HG02840 (cell line): Measurements from ENCODE around the gene IFI6.

Experiments
- ATAC-seq: cut with Tn5 transposase; IDR thresholded peaks from one replicate; pipeline ENCODE4 v1.9.1; 2021; ENCODE audit warnings: mild to moderate bottlenecking, moderate library complexity, moderate number of reproducible peaks; ENCODE audit not compliant: unreplicated experiment, low FRiP score

IFI6 gene

DNA sequence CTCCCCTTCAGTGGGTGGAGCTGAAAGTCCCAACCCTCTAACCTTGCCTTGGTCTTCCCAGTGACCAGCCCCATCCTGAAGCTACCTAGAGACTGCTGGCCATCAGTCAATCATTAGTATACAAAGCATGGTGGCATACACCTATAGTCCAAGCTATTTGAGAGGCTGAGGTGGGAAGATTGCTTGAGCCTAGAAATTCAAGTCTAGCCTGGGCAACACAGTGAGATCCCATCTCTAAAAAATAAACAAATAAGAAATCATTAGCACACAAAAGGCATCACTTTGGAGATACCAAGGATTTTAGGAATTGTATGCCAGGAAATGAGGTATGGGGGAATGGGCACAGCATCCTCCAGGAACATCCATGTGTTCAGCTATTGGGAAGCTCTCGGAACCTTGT, 4.4 kb upstream of the IFI6 start:
- ATAC-seq: no peak

DNA sequence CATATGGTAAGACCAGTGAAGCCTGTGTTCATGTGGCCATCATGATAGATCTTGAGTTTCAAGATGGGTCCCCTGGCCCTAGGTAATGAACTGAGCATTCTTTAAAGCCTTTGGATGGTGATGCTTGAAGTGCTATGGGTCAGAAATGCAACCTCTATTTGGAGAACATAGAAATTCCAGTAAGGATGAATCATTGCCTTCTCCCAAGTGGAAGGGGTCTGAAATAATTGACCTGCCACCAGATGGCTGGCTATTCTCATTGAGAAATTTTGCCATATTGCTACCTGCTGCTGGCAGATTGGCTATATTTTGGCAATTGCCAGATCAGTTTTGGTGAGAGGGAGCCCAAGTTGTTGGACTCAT, 739 bp upstream of the IFI6 start:
- ATAC-seq: no peak

DNA sequence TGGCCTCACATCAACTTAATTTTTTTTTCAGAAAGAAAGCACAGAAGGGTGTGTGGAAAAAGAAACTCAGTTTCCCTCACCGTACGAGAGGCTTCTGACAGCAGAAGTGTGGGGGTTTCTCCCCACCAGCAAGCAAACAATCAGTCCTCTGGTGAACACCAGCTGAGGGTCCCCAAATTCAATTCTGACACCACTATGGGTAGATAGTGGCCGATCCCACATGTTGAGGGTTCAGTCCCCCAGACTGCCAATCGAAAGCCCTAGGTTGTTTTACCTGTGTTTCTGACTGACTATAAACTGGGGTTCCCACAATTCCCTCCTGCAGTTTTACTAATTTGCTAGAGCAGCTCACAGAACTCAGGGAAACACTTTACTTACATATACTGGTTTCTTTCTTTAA, 2.1 kb downstream of the IFI6 start:
- no peak for ATAC-seq

DNA sequence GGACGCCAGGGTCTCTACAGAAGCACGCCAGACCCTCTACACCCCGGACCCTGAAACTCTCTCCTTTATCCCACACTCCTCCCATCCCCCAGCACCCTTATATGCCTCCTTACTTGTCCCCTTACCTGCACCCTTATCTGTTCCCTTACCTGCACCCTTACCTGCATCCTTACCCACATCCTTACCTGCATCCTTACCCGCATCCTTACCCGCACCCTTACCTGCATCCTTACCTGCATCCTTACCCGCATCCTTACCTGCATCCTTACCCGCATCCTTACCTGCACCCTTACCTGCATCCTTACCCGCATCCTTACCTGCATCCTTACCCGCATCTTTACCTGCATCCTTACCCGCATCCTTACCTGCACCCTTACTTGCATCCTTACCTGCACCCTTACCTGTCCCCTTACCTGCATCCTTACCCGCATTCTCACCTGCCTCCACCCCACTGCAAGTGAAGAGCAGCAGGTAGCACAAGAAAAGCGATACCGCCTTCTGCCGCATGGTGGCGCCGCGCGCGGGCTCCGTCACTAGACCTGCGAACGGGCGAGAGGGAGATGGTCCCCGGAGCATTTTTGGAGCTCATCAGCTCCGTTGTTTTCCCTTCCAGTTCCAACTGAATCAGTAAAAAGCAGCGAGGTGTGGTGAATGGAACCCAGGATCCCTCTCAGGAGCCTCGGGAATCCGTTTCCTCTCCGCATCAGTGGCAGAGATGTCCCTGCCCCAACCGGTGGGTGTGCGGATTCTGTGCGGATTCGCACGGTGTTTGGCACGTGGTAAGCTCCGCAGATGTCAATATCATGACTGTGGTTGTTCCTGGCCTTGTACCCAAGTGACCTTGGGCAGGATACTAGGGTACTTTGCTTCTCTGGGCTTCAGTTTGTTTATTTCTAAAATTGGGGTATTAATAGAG, 2.9 kb downstream of the IFI6 start:
- ATAC-seq: no peak

DNA sequence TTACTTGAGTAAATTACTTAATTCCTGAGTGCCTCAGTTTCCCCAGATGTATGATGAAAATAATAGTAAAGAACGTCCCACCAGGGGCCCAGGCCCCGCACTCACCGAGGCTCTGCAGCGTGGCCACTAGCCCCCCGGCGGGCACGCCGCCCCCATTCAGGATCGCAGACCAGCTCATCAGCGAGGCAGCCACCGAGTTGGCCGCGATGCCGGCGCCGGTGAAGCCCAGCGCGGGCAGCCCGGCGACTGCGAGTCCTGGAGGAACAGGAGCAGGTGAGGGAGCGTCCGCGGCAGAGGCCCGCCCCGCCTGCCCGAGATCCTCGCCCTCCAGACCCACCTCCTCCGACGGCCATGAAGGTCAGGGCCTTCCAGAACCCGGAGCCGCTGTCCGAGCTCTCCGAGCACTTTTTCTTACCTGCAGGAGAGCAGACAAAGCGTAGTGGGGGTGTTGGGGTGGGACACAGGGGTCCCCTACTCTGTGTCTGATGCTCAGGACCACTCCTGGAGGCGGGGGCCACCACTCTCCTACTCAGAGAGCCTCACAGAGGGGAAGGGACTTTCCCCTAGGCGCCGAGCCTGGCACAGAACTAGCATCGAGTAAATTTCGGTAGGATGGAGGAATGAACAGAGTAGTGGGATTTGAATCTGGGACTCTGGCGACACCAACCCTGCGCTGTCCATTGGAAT, 3.7 kb downstream of the IFI6 start:
- no peak for ATAC-seq

DNA sequence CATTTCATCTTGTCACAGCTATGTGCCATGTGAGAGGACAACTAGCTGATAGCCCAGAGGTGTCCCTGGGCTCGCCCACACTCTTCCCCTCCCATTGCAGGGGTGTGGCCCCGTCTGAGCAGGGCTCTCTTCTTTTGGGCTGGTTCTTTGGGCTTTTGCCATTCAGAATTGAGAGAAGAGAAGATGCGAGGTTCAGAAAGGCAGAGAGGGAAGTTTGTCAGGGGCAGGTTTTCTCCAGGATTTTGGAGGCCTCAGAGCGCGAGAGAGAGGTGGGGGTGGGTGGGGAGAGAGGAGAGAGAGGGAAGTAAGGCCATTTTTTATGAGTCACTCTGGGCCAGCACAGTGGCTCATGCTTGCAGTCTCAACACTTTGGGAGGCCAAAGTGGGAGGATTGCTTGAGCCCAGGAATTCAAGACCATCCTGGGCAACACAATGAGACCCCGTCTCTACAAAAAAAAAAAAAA, 5.2 kb downstream of the IFI6 start:
- ATAC-seq: no peak

DNA sequence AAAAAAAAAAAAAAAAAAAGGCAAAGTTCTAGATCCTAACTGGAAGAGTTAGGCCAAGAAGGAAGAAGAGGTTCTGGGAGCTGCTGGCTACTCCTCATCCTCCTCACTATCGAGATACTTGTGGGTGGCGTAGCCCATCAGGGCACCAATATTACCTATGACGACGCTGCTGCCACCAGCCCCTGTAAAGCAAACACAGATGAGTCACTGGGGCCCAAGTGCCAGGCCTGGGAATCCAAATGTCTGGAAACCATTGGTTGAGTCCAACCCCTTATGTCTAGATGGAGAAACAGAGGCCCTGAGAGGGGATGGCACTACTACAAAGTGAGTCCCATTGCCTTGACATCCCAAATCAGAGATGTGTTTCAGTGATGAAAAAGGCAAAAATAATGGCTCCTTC, 5.7 kb downstream of the IFI6 start:
- ATAC-seq: no peak

DNA sequence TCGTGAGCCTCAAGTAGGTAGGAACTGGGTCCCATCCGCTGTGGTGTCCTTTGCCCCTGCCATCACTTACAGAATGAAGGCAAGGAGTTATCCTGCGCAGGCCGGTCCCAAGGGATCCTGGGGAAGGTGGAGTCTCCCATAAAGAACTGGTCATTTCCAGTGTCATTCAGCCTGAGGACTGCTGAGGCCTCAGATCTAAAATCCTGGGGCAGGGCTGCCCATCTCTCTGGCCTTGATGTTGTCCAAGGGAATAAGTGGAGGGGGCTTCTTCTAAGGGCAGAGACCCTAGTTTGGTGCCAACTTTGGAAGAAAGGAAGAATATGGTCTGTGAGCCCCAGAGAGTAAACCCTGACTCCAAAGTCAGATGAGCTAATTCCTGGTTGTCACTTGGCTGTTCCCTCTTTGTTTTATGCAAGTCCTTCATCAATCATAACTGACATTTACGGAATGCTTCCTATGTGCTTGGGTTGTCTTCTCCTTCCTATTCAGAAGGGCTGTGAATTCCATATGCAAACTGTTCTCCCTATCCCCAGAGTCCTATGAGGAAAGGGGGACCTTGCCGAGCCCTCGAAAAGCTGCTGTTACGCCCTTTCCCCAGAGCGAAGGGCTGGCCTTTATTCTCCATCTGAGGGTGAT, 6.9 kb downstream of the IFI6 start:
- no peak for ATAC-seq

DNA sequence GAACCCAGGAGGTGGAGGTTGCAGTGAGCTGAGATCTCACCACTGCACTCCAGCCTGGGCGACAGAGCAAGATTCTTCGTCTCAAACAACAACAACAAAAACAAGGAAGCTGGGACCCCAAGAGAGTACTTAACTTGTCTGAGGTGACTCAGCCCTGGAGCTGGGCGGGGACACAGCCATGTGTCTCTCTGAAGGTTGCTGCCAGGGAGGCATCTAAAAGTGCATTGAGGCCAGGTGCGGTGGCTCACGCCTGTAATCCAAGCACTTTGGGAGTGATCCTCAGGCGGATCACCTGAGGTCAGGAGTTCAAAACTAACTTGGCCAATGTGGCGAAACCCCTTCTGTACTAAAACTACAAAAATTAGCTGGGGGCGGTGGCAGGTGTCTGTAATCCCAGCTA, 7.7 kb downstream of the IFI6 start:
- ATAC-seq: no peak

DNA sequence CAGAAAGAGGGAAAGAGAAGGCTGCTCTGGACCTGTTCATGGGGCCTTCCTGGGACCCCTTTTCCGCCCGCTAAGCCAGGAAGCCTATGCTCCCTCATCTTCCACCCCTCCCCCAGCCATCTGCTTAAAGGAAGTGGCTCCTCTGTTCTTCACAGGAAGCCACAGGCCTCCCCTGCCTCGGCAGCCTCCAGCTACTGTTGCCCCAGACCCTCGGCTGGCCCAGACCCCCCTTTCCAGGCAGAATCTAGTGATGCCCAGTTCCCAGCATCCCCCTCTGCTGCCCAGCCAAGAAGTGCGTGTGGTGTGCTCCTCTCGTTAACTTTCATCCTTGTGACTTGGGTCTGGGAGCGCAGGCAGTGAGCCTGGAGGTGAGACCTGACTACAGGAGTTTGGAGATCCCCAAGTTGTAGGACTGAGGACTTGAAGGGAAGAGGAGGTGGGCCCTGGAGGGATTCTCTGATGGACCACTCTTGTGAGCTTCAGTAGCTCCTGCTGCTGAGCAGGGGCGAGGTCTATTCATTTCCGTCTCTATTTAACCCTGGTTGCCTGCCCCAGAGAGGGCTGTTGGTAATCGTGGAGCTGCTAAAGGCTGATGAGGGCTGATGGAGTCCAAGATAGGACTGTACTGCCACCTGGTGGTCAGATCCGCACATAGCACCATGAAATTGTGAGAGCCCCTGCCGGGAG, 9.1 kb downstream of the IFI6 start:
- no peak for ATAC-seq

DNA sequence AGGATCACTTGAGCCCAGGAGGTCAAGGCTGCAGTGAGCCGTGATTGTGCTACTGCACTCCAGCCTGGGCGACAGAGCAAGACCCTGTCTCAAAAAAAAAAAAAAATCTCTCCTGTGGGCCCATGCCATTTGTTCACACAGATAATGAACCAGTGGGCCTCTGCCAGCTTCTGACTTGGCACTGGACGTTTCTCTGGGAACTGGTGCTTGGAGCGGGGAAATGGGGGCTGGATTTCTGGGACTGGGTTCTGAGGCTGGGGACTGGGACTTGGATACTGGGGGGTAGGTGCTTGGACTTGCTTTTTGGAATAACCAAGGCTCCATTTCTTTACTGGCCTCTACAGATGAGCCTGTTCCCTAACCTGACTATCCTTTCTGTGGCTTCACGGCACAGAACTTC, 9.7 kb downstream of the IFI6 start:
- ATAC-seq: no peak

DNA sequence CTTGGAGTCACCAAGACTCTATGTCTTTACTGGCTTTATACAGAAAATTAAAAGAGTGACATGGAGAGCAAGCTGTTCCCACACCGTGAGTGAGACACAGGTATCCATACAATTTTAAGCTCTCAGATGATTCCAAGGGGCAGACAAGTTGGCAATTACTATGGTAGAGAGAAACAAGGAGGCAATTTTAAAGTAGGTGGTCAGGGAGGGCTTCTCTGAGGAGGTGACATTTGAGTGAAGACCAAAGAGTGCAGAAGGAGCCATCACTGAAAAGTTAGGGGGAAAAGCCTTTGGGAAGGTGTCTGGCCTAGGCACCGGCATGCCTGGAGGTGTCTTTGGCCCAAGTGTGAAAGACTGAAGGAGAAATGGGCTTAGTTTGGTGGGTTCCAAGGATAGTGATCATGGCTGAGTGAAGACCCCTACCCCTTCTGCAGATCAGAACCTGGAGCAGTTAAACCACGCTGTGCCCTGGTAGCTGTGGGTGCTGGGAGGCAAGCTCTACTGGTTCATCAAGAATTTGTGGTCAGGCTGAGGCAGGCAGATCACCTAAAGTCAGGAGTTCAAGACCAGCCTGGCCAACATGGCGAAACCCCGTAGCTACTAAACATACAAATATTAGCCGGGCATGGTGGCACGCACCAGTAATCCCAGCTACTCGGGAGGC, 10.4 kb downstream of the IFI6 start:
- ATAC-seq: no peak

DNA sequence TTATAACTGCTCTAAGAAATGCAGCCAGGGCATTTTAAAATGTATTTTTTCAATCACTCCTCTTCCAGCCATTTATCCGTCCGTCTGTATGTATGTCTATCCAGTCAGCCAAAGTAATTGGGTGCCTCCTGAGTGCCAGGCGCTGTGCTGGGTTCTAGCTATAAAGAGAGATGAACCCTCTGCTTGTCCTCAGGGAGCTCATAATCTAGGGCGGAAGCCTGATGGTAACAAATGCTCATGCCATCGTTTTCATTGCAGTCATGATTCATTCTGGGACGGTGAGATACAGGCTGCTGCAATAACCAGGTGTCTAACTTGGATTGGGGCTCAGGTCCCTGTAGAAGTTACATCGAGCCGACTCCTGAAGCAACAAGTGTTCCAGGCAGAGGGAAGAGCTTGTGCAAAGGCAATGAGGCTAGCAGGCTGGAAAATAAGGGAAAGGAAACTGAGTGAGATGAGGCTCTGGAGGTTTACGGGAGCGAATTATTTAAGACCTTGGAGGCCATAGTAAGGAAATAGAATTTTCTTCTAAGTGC, 11.6 kb downstream of the IFI6 start:
- ATAC-seq: no peak

DNA sequence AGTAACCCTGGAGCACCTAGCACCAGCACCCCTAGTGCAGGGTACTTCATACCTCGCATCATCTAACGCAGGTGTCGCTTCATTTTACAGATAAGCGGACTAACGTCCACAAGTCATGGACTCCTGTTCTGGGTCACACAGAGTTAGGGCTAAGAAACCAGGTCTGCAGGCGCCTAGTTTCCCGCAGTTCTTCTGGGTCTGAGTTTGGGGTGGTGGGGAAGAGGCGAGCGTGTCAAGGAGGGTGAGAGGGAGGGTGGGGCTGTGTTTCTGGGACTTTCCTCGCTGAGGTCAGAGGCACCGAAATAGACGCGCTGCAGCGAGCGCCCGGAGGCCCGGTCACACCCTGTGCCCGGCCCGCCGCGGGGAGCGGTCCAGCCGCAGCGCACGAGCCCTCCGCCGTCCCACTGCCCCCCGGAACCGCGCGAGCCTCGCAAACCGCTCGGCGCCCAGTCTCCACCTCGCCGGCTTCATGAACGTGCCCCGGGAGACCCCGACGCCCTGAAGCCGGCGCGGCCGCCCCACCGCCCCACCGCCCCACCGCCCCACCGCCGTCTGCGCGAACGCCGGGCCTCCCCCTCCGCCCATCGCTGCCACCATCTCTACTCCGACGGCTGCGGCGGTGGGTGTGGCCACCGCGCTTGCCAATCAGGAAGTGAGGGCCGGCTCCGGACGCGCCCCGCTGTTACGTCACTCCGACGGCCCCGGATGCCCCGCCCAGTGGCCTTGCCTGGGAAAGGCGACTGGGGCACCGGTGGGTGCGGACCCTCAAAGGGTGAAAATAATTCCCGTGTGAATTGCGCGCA, 12.3 kb downstream of the IFI6 start:
- ATAC-seq: peak; percentile 59

DNA sequence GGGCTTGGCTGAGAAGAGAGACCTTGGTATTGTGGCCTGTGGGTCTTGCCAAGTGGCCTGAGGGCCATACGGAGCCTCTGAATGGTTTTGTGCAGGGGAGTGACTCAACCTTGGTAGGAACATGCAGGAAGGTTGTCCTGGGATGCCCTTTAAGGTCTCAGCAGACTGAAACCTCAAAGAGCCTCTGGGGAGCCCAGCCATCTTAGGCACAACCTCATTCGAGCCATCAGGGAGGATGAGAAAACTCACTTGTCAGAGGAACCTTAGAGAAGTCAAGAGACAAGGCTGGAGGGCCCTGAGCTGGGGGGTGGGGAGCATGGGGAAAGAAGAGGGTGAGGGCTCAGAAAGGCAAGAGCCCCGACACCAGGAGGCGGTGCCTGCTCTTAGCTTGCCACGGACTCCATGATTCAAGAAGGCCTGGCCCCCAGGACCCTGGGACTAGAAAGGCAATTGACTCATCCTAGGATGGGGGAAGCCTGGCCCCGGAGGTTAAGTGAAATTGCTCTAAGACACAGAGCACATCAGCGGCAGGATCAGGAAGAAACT, 13.0 kb downstream of the IFI6 start:
- peak; percentile 2 for ATAC-seq

DNA sequence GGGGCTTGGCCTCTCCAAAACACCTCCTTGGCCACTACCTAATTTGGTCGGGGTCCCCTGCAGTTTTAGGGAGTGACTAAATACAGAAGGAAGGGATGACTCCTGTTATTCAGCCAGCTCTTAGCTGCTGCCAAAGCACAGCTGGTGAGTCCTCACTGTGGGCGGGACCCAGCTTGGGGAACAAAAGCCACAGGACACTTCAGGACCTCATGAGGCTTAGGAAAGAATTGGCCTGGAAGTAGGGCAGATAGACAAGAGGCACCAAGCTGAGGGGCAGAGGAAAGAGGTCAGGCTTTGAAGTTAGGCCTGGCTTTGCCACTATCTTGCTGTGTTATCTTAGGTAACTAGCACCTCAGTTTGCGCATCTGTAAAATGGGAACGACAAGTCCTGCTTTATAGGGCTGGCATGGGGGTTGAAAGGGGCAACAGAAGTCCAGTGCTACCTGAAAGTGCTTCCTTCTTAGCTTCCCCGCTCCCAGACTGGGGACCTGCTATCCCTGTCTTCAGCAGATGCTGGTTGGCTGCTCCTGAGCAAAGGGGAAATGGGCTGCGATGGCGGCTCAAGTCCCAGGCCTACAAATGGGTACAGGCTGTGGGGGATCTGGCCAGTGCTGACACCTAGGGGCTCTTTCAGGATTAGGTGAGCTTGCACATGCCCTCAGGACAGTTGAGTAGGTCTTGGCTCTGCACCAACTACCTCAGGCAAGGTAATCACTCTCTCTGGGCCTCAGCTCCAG, 15.7 kb downstream of the IFI6 start:
- no peak for ATAC-seq

DNA sequence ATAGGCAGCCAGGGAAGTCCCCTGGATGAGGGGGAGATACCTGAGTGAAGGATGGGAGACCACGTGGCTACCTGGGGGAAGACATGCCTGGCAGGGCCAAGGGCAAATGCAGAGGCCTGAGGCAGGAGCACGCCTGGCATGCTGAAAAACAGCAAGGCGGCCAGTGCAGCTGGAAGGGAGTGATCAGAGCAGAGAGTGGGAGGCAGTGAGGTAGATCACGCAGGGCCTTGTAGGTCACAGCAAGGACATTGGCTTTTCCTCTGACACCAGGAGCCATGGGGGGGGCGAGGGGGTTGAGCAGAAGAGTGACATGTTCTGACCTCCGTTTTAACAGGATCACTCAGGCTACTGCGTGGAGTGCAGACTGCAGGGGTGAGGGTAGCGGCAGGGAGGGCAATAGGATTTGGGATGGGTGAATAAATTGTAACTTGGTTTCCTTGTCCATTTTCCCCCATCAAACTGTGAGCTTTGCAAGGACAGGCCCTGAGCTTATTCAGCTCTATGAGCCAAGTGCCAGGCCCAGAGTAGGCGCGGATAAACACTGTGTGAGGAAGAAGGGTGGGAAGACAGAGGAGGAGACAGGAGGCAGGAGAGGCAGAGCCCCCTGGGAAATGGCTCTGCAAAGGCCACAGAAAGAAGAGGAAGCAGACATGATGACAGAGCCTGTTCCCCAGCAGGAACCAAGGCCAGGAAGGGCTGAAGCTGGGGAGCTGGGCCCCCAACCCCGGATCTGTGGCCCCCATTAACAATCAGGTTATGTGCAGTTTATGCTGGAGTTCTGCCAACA, 16.6 kb downstream of the IFI6 start:
- ATAC-seq: no peak
